Stimulated activated CD8-positive, alpha-beta memory T cell treated with anti-CD3 and anti-CD28 coated beads, Interleukin-7, amount 100 ng/mL, for 1 hour (primary cell): ENCODE data around the gene SLC25A21.

Experiments
- DNase-seq, 2 donors: peaks; one replicate each; pipeline ENCODE4 v3.0.0-alpha.2; 2020; ENCODE audit warnings: low read depth in 2 of 2

Gene SLC25A21

DNA sequence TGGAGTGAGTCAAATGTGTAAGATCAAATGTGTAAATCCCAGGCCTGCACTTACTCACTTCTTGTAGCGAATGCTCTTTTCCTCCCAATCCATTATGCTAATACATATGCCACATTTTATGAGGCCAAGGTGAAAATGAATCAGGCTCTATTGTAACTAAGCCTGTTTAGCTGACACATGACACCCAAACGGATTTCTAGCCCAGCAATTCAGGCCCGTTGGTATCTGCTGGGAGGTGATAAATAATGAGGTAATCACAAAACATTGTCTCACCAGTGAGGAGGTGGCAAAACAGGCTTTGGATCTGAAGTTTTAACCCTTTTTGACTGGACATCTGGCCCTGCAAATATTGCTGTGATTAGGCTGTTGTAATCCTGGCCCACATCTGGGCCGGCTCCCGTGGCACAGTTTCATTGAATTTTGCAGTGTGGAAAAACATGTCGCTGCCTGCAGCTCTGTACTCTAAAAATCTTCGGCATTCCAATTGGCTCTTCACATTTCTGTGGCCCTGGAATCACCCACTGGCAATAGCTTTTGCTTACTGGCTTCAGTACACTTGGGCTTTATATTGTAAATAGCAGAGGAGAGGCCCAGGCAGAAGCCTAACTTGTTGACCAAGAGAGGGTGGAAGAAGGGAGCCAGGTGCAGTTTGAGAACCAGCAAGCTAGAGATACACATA lies 404.7 kb downstream of the SLC25A21 start:
- DNase-seq, result no peak

GRCh38 chr14:36766974-36767373 lies 405.4 kb downstream of the SLC25A21 start:
- no peak for DNase-seq

- DNase-seq, result no peak
Observed at GRCh38 chr14:36757734-36758601, 414.4 kb downstream of the SLC25A21 start.

- DNase-seq, result no peak
Observed at GRCh38 chr14:36756226-36756625, 416.2 kb downstream of the SLC25A21 start.

GRCh38 chr14:36755756-36756155 lies 416.6 kb downstream of the SLC25A21 start:
- DNase-seq, result no peak

- DNase-seq, result no peak
Observed at GRCh38 chr14:36751920-36752319, 420.5 kb downstream of the SLC25A21 start.

DNA sequence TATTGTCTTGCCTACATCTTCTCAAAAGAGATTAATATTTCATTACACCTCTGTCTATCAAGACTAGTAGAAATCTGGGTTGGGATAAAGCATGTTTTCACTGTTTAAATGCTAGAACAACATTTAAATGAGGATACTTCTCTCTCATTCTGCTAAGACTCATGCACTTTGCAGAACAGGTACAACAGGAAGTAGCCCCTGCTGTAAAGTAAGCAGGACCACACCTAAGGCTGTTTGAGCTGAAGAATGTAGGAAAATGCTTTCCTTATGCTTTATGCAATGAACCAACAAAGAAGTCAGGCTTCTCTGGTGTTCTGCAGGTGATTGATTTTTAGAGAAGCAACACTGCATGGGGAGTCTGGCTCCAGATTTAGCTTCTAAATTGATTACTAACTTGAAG lies 421.3 kb downstream of the SLC25A21 start:
- no peak for DNase-seq

DNA sequence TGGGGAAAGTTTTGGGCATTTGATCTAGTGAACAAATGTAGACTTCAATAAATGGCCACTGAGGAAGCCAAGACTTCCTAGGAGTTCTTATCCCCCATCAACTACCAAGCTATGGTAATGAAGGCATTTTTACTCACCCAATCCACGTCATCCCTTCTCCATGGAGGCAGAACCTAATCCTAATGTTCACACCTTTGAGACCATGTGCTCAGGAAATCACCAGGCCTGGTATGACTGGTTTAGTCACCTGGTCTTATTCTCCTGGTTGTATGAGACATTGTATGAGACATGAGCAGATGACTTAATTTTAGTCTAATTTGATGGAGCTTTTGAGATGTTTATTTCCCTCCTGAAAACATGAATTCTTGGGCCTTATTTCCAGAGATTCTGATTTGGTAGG lies 422.2 kb downstream of the SLC25A21 start:
- no peak for DNase-seq

- DNase-seq, result no peak
Observed at GRCh38 chr14:36748610-36749213, 423.7 kb downstream of the SLC25A21 start.

DNA sequence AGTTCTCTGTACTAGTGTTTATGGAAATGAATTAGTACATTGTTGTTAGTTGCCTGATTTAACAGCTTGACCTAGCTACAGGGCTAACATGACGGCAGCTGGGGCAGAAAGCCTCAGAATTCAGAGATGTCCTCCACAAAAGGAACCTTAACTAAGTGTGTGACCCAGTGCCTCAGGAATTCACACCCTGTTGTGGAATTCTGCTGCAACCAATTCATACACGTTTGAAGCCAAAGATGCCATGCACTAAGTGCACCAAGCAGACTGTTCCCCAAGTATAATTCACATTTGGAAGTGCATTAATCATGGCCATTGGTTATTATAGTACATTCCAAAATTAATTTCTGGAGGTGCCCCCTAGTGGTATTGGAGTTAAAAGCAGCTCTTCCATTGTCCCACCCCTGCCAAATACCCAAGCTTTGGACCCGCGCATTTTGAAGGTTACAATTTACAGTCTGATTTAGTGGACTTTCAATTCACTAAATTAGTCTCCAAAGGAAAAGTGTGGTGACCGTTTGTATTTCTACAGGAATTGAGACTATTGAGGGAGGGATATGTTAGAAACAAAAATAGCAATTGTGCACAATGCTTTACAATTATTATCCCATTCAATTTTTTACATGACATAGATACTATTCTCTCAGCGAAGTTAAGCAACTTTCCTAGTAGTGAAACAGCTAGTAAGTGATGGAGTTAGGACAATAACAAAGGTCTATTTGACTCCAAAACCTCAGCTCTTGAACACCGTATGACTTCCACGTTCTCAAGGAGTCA lies 424.8 kb downstream of the SLC25A21 start:
- DNase-seq, result no peak

GRCh38 chr14:36746872-36747271 lies 425.5 kb downstream of the SLC25A21 start:
- DNase-seq, result no peak

- DNase-seq, result no peak
Observed at GRCh38 chr14:36741858-36742257, 430.5 kb downstream of the SLC25A21 start.

- no peak for DNase-seq
Observed at GRCh38 chr14:36738269-36738668, 434.1 kb downstream of the SLC25A21 start.

DNA sequence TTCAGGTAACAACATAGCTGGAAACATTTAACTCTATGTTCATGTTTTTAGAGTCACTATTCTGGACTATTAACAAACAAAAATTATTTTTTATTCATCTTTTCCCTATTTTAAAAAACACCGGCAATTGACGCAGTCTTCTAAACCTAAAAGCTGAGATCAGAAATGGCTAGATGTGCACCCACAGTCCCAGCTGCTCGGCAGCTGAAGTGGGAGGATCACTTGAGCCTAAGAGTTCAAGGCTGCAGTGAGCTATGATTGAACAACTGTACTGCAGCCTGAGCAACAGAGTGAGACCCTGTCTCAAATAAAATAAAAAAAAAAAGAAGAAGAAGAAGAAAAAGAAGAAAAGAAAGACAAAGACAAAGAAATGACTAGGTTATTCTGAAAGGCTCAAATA lies 446.3 kb downstream of the SLC25A21 start:
- DNase-seq, result no peak

GRCh38 chr14:36724162-36724561 lies 448.2 kb downstream of the SLC25A21 start:
- DNase-seq, result no peak

GRCh38 chr14:36723530-36723929 lies 448.9 kb downstream of the SLC25A21 start:
- DNase-seq, result no peak

- DNase-seq, result no peak
Observed at GRCh38 chr14:36721877-36722276, 450.5 kb downstream of the SLC25A21 start.

DNA sequence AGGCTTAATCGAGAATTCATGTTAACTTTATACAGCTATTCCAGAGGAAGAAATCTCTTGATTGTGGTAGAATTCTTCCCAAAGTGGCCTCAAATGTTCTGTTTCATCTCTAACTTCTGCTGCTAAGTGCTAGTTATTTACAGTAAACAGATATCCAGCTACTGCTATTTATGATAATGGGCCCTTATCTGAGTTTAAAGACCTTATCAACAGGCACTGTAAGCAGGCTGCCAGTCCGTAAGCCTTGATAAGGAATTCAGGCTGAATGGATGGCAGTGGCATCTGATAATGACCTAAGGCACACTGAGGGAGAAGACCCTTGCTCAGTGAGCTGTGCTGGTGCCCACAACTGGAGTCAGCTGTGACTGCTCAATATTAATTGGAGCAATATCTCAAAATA lies 451.7 kb downstream of the SLC25A21 start:
- no peak for DNase-seq

GRCh38 chr14:36719823-36720222 lies 452.6 kb downstream of the SLC25A21 start:
- DNase-seq, result no peak

GRCh38 chr14:36718216-36718615 lies 454.2 kb downstream of the SLC25A21 start:
- no peak for DNase-seq

DNA sequence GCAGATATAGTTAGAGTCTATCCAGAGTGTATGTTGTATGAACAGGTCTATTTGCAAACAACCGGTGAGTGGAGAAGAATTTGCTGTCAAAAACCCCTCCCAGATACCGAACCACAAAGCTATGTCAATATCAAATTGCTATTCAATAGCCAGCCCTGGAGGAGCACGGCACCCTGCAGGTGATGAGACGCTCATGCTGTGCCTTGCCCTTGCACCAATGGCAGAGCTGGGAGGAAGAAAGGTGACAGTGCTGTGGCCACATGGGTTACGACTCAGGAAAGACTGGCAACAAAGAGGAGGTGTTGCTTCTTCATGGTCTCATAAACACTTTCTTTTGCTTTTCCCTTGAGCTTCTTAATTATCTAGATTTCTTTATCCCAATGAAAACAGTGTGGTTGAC lies 455.0 kb downstream of the SLC25A21 start:
- no peak for DNase-seq

DNA sequence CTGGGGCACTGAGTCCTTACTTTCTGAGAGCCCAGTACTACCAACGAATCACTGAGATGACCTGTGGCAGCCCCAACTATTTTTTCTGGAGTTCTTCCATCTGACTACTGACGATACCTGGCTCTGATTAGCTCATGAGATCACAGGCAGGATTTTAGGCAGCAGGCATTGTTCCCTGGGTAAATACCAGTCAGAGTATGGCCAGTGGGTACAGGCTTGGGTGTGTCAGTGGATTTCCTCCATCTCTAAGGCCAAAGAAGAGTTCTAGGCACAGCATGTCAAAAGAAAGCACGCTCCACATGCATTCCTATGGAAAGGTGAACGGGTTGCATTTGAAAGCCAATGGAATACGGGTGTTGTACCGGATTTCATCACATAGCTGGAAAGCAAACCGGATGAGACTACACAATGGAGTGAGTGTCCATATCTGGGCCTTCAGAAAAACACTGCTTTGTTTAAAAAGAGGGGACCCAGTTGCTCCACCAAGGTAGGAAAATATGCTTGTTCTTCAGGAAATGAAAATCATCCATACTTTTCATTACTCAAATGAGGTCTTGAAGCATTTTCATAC lies 455.7 kb downstream of the SLC25A21 start:
- no peak for DNase-seq
